Measurements from ENCODE around the gene DNAAF5. TPM values are rescaled to one million over a fixed set of nuclear protein-coding genes. Genes with fewer than 3 reads are reported as not detected.

Gene DNAAF5
- total and polyA plus RNA-seq, 9 of the 15 experiments (the other 6 are each of a cell fraction or from before 2014, with no cell fraction given) = 3.1 to 69.7 (median 19.1) TPM

GRCh38 chr7:802500-803242 lies 76.2 kb downstream of the DNAAF5 start (continued):
- TF ChIP-seq SUPT5H (IDR thresholded peaks at IDR 0.05) = no peak
- TF ChIP-seq ZFP36 (IDR thresholded peaks at IDR 0.05; ENCODE audit: low read depth, low read length, partially characterized antibody) = no peak
- no peak for TF ChIP-seq KDM4B (IDR thresholded peaks at IDR 0.05; ENCODE audit: borderline replicate concordance in 2 of 2, low read depth in 1 of 2)
- TF ChIP-seq PHB2 (IDR thresholded peaks at IDR 0.05; ENCODE audit: low read depth) = peak; percentile 41; the same call in 1 of the 2 replicates
- no peak for TF ChIP-seq NFATC3 (IDR thresholded peaks at IDR 0.05)
- peak; percentile 54 for TF ChIP-seq ARHGAP35 (IDR thresholded peaks at IDR 0.05; ENCODE audit: partially characterized antibody)
- peak; percentile 88 for TF ChIP-seq ZNF512 (tag; IDR thresholded peaks at IDR 0.05)
- TF ChIP-seq THRAP3 (IDR thresholded peaks at IDR 0.05; ENCODE audit: borderline replicate concordance) = peak; percentile 73; the same call in 1 of the 2 replicates
- no peak for TF ChIP-seq SOX6 (IDR thresholded peaks at IDR 0.05)
- no peak for TF ChIP-seq NCOA2 (IDR thresholded peaks at IDR 0.05; ENCODE audit: partially characterized antibody in 2 of 2)
- TF ChIP-seq ZNF324 (CRISPR knock-in tag; IDR thresholded peaks at IDR 0.05) = no peak
- no peak for TF ChIP-seq ZZZ3 (IDR thresholded peaks at IDR 0.05)
- TF ChIP-seq ARID2 (IDR thresholded peaks at IDR 0.05) = peak; percentile 12; the same call in 1 of the 2 replicates

All from K562 (cell line).